Pons (tissue), 1 donor: ENCODE data around the gene ADISSP.
"Not testable (repeated sequence)": the region's sequence is repeated elsewhere in the genome, so short reads cannot be mapped to it uniquely, and the experiment has no call there.

Source experiments
- DNase-seq: peaks from one replicate; pipeline ENCODE4 v3.0.0-alpha.2; 2016; ENCODE audit warnings: low spot score

The ADISSP gene

GRCh38 chr20:3797592-3798372, 30.2 kb upstream of the ADISSP start:
- DNase-seq, result no peak

- no peak for DNase-seq
Measured at GRCh38 chr20:3797226-3797545, 29.6 kb upstream of the ADISSP start.

GRCh38 chr20:3796477-3797225, 29.1 kb upstream of the ADISSP start:
- DNase-seq, result no peak

GRCh38 chr20:3795511-3796468, 28.2 kb upstream of the ADISSP start, which contains the start of gene CDC25B:
TSS of gene CDC25B (plus strand) at chr20:3796310. CDS start at chr20:3796532, 222 bp downstream.
- DNase-seq, result peak; percentile 93

GRCh38 chr20:3794701-3795420, 27.3 kb upstream of the ADISSP start:
- DNase-seq, result no peak

- not testable (repeated sequence) for DNase-seq
Measured at GRCh38 chr20:3794168-3794567, 26.6 kb upstream of the ADISSP start.

- DNase-seq, result not testable (repeated sequence)
Measured at GRCh38 chr20:3789201-3789600, 21.6 kb upstream of the ADISSP start.

GRCh38 chr20:3788685-3789155, 21.2 kb upstream of the ADISSP start:
- no peak for DNase-seq

GRCh38 chr20:3787324-3788014, 19.9 kb upstream of the ADISSP start:
- no peak for DNase-seq

- DNase-seq, result peak; percentile 74
Measured at GRCh38 chr20:3786665-3787323, 19.2 kb upstream of the ADISSP start, which contains the start of gene CENPB. TSS of gene CENPB (minus strand) at chr20:3786740. CDS start at chr20:3786483, 257 bp downstream.

- DNase-seq, result no peak
Measured at GRCh38 chr20:3786126-3786484, 18.6 kb upstream of the ADISSP start.

GRCh38 chr20:3785240-3786125, 17.9 kb upstream of the ADISSP start:
- no peak for DNase-seq

GRCh38 chr20:3784863-3785239, 17.3 kb upstream of the ADISSP start:
- no peak for DNase-seq

- DNase-seq, result no peak
Measured at GRCh38 chr20:3784216-3784853, 16.8 kb upstream of the ADISSP start.

GRCh38 chr20:3783511-3784195, 16.1 kb upstream of the ADISSP start:
- DNase-seq, result no peak

GRCh38 chr20:3783068-3783489, 15.5 kb upstream of the ADISSP start:
- DNase-seq, result no peak

- no peak for DNase-seq
Measured at GRCh38 chr20:3782597-3782996, 15.0 kb upstream of the ADISSP start.
